Measurements from ENCODE around the gene IL4R. TPM values are rescaled to one million over a fixed set of nuclear protein-coding genes. Genes with fewer than 3 reads are reported as not detected.

The IL4R gene
- total and polyA plus RNA-seq, 2 of the 8 experiments (the other 6 are each of a cell fraction or from before 2014, with no cell fraction given) = 29.1 to 29.4 TPM

- no peak overlapping the region for H2BK15ac ChIP-seq (ENCODE audit: low read length)
- no peak overlapping the region for H2AFZ ChIP-seq (ENCODE audit: low read length)
- no peak overlapping the region for H3K4ac ChIP-seq (replicated peaks; ENCODE audit: insufficient read length, low read depth, low read length)
- H3K36me3 ChIP-seq (ENCODE audit: control insufficient read depth in 2 of 4, insufficient read depth in 4 of 4, low read length in 3 of 4) = peaks cover 2 to 9% (median 4%) of the 10 kb centered on the region in 4 experiments; a peak in 7 of 8 replicates
- H3K79me2 ChIP-seq (ENCODE audit: control insufficient read depth in 1 of 2, insufficient read depth in 2 of 2, low read length in 2 of 2) = no peaks in the 10 kb centered on the region
- no peak overlapping the region for H2BK12ac ChIP-seq (ENCODE audit: low read depth, low read length)
- H3K27me3 ChIP-seq (replicated peaks in 1 of 4; ENCODE audit: control insufficient read depth in 3 of 4, extremely low read depth in 1 of 4, insufficient read depth in 3 of 4, low read length in 3 of 4) = no peaks in the 10 kb centered on the region
- H2BK120ac ChIP-seq (replicated peaks; ENCODE audit: low read depth, low read length) = no peak overlapping the region
- H3K4me2 ChIP-seq (ENCODE audit: insufficient read depth in 1 of 2, low read depth in 2 of 2, low read length in 2 of 2) = no peak overlapping the region
- no peaks in the 10 kb centered on the region for H3K9me3 ChIP-seq (ENCODE audit: insufficient read depth in 2 of 2, low read depth in 1 of 2, low read length in 1 of 2)
- no peaks in the 10 kb centered on the region for H3K23me2 ChIP-seq (ENCODE audit: low read depth, low read length)
- no peak for FAIRE-seq
- no peak overlapping the region for H3K23ac ChIP-seq (ENCODE audit: insufficient read length)
- no peak overlapping the region for H3K9ac ChIP-seq (replicated peaks in 1 of 4; ENCODE audit: extremely low read depth in 1 of 4, low read depth in 3 of 4, low read length in 3 of 4)
- no peak overlapping the region for H2BK20ac ChIP-seq (ENCODE audit: low read length)
- H3K18ac ChIP-seq (ENCODE audit: extremely low read depth, low read length) = no peak overlapping the region
- TF ChIP-seq RXRA (IDR thresholded peaks at IDR 0.05; ENCODE audit: insufficient read depth, low read depth, low read length) = no peak
- TF ChIP-seq MAFK (IDR thresholded peaks at IDR 0.05; ENCODE audit: low read depth, low read length) = no peak
- no peak for TF ChIP-seq SP2 (IDR thresholded peaks at IDR 0.05; ENCODE audit: low read length)
- no peak for TF ChIP-seq KDM1A (IDR thresholded peaks at IDR 0.05; ENCODE audit: borderline replicate concordance, low read length)
- no peak for TF ChIP-seq BCL11A (IDR thresholded peaks at IDR 0.05; ENCODE audit: low read depth in 2 of 2, low read length in 2 of 2)
- no peak for TF ChIP-seq SAP30 (IDR thresholded peaks at IDR 0.05; ENCODE audit: insufficient read depth, insufficient replicate concordance, low read length)
- TF ChIP-seq POLR2A (IDR thresholded peaks at IDR 0.05; ENCODE audit: control extremely low read depth in 1 of 2, low read depth in 2 of 2, low read length in 2 of 2) = no peak
- no peak for TF ChIP-seq JUND (IDR thresholded peaks at IDR 0.05; ENCODE audit: low read length)
- no peak for TF ChIP-seq NRF1 (IDR thresholded peaks at IDR 0.05; ENCODE audit: low read depth, low read length)
- TF ChIP-seq HDAC6 (IDR thresholded peaks at IDR 0.05; ENCODE audit: low read depth, low read length) = no peak
- TF ChIP-seq GABPA (IDR thresholded peaks at IDR 0.05; ENCODE audit: borderline replicate concordance, insufficient read depth, low read length) = no peak
- no peak for TF ChIP-seq HDAC2 (IDR thresholded peaks at IDR 0.05; ENCODE audit: borderline replicate concordance in 1 of 2, low read depth in 2 of 2, low read length in 2 of 2)
- TF ChIP-seq JUN (IDR thresholded peaks at IDR 0.05; ENCODE audit: low read depth, low read length) = no peak
- no peak for TF ChIP-seq SP1 (IDR thresholded peaks at IDR 0.05; ENCODE audit: low read depth, low read length)
- H4K91ac ChIP-seq (replicated peaks; ENCODE audit: insufficient read length, low read length) = no peak overlapping the region
- no peak overlapping the region for H3K27ac ChIP-seq (ENCODE audit: low read depth, low read length)
- DNase-seq (ENCODE audit: low read depth in 1 of 2, low spot score in 2 of 2) = no peak
- H2BK5ac ChIP-seq (ENCODE audit: low read depth, low read length) = no peak overlapping the region
- H4K8ac ChIP-seq (ENCODE audit: extremely low read depth, insufficient read depth, low read length) = no peak overlapping the region
- H3K79me1 ChIP-seq (ENCODE audit: low read depth, low read length) = no peaks in the 10 kb centered on the region
- 76% methylated on average over 6 of the region's 6 CpGs; no CpG with 5 or more reads in 1 of the 2 experiments for WGBS, 2 experiments (ENCODE audit: extremely low coverage in 1 of 2, insufficient coverage in 1 of 2, insufficient read length in 1 of 2, insufficient replicate concordance in 2 of 2, low coverage in 1 of 2, low lambda C conversion rate in 2 of 2, missing lambda C conversion rate in 1 of 2)
- H3K56ac ChIP-seq (replicated peaks; ENCODE audit: insufficient read length, low read depth, low read length) = no peak overlapping the region
- CTCF ChIA-PET (ENCODE audit: partially characterized antibody) = no interaction called here
- POLR2A ChIA-PET (ENCODE audit: partially characterized antibody) = no interaction called here
- 0 out of 7 replicates have a peak, but pooled peaks cover 0 to 2% (median 0%) of the 10 kb centered on the region in 4 experiments for H3K4me1 ChIP-seq (replicated peaks in 1 of 4; ENCODE audit: control insufficient read depth in 3 of 4, insufficient read depth in 4 of 4, low read length in 3 of 4)
- H2AK5ac ChIP-seq (ENCODE audit: low read depth, low read length) = no peak overlapping the region
- H4K20me1 ChIP-seq (replicated peaks in 1 of 2; ENCODE audit: control insufficient read depth in 1 of 2, insufficient read depth in 2 of 2, low read length in 2 of 2) = no peaks in the 10 kb centered on the region
- H3K4me3 ChIP-seq (ENCODE audit: extremely low read depth in 1 of 4, insufficient read depth in 2 of 4, low read depth in 3 of 4, low read length in 4 of 4) = no peak overlapping the region
- no peak overlapping the region for H4K5ac ChIP-seq (ENCODE audit: insufficient read length, low read depth, low read length)
- H3K14ac ChIP-seq (ENCODE audit: insufficient read length) = no peak overlapping the region
Observed at GRCh38 chr16:27359615-27360014, 45.8 kb downstream of the IL4R start.

Measured in H1 (cell line).